Measurements from ENCODE around the gene GRB14.
"Not testable (repeated sequence)": the region's sequence is repeated elsewhere in the genome, so short reads cannot be mapped to it uniquely, and the experiment has no call there.

Gene GRB14

DNA sequence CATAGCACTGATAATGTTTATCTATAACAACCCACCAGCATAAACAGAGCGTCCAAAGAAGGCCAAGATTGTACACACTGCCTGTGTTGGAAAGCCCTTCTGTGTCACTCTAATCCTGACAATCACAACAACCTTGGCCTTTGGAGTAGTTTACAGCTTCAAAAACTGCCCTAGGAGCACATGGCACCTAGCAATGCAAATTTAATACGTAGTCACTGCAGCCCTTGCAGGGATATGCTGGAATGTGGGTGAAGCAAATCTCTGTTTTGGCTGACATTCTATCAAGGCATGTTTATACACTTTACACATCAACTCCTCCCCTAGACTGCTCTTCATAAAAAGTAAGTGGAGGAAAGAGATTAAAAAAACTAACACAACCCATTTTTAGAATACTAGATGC lies 66.8 kb downstream of the GRB14 start:
- no peak for DNase-seq

DNA sequence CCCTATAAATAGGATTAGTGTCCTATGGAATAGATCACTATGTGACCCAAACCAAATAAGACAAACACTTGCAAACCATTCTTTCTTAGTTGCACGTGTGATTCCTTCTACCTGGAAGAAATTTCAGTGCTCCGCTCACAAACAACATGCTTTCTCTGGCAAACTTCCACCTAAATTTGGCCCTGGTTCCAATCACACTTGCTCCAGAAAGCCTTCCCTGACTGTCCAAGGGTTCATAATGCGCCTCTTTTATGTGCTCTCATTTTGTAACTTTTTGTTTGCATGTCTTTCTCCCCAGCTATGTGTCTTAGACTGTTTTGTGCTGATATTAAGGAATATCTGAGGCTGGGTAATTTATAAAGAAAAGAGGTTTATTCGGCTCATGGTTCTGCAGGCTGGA lies 69.8 kb downstream of the GRB14 start:
- no peak for DNase-seq

DNA sequence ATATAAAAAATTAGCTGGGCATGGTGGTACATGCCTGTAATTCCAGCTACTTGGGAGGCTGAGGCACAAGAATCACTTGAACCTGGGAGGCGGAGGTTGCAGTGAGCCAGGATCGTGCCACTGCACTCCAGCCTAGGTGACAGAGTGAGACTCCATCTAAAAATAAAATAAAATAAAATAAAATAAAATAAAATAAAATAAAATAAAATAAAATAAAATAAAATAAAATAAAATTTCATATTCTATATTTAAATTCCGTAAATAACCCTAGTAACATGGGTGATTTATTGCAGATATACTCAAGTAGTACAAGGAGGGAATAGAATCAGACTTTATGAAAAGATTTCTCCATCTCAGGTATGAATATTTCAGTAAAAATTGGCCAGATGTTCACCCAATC lies 71.6 kb downstream of the GRB14 start:
- DNase-seq = not testable (repeated sequence)

DNA sequence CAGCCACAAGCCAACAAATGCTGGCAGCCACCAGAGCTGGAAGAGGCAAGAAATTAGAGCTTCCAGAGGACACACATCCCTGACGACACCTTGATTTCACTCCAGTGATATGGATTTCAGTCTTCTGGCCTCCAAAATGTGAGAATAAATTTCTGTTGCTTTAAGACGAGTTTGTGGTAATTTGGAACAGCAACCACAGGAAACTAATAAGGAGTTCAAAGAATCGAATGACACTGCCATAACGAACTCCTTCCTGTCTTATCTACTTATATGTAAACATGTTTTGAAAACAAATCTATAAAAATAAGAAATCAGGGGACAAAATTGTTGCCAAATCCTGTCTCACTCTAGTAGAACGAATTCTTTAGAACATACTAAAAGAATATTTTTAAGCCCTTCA lies 75.8 kb downstream of the GRB14 start:
- peak in 1 of 5 experiments; percentile 70 for DNase-seq

DNA sequence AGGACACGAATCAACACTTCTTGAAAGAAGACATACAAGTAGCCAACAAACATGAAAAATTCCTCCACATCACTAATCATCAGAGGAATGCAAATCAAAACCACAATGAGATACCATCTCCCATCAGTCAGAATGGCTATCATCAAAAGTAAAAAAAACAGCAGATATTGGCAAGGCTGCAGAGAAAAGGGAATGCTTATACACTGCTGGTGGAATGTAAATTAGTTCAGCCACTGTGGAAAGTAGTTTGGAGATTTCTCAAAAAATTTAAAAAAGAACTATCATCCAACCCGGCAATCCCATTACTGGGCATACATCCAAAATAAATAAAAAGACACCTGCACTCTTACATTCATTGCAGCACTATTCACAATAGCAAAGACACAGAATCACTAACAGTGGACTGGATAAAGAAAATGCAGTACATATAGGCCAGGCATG lies 78.7 kb downstream of the GRB14 start:
- no peak for DNase-seq

DNA sequence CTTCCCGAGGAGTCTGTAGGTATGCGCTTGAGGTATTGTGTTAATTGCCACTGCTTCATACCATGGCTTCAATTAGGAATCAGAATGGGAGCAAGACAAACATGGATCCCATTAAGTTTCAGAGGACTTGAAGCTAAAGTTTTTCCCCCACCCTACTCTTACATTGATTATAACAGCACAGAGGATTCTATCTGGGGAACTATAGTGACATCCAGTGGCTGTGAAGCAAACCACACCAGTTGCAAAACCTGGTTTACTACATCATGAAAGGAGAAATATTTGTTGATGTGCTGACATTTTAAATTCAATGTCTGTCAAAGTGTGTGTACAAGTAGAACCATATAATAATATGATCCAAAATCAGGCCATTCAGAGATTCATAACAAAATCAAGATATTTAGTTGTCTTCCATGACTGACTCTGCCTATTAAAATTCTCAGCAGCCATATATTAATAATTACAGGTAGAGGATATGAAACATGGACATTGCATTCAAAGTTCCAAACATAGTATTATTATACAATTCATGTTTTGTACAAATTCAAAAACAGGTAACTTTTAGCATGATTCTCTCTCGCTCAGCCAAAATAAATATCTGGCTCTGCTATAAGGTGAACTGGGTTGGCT lies 82.9 kb downstream of the GRB14 start:
- DNase-seq = peak in 1 of 5 experiments; percentile 35

DNA sequence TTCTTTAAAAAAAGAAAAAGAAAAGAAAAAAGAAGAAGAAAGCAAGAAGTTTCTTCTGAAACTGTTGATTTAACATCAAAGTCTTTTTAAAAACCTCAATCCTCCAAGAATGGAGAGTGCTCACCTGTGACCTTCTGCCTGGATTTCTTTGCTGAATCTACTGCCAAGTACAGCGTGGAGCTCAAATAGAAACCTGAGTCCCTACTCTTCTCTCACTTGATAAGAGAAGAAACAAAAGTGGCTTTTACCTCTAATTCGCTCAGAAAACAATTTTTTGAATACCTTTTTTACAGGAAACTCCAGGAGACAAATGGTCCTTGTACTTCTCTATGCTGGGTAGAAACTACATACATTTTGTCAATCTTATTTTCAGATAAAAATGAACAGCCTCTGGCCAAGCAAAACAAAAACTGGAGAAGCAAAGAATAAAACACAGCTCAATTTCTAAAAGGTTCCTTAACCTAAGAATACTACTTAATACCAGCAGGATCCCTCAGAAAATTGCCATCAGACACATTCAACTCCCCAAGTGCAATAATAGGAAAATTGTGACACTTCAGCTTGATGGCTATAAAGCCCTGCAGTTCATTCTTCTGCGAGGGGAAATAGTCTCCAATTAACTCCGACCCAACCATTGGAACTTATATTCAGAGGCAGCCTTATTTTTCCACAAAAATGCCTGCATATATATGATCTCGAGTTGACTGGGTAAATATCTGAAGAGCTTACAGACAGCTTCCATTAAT lies 85.8 kb downstream of the GRB14 start:
- DNase-seq = no peak

DNA sequence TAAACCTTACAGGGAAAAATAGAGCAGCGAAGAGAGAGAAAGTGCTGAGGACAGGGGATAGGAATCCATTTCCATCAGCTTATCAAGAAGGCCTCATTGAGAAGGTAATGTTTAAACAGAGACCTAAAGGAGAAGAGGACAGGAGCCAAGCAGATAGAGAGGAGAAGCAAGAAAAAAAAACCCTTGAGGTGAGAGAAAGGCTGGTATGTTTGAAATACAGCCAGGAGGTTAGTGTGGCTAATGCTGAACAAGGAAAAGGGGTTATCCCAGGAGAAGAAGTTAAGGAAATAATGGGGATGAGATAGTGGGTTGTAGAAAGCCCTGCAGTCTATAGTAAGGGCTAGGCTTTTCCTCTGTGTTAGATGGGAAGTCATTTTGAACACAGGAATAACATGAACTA lies 90.8 kb downstream of the GRB14 start:
- DNase-seq = no peak

DNA sequence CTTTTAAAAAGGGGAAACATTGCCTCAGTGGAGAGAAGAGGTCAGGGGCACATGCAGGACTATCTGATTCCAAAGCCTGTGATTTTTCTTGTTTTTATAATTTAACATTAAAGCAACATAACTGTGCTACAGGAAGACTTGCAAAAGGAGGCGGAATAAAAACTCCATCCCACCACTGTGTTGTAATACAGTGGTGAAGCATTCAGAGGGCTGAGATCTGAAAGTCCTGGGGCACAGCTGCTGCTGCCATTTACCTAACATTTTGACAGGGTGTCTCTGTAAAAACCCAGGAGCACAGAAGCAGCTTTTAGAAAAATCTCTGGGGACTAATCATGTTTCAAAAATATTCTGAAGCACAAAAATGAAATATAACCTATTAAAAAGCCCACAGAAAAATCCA lies 97.6 kb downstream of the GRB14 start:
- no peak for DNase-seq

DNA sequence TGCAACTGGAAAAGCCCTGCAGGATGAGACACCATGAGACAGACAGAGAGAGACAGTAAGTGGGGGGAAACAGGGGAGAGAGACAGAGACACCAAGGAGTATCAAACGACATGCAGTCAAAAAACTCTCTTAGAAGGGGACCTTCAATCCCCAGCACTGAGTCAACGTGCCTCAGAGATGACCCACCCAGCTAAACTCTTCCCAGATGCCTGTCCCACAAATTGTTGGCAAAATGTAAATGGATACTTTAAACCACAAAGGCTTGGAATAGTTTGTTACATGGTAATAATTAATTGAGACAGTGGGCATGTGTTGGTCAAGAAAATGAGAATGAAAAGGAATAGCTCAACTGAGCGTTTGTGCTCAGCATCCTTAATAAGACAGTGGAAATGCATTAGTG lies 98.3 kb downstream of the GRB14 start:
- no peak for DNase-seq

DNA sequence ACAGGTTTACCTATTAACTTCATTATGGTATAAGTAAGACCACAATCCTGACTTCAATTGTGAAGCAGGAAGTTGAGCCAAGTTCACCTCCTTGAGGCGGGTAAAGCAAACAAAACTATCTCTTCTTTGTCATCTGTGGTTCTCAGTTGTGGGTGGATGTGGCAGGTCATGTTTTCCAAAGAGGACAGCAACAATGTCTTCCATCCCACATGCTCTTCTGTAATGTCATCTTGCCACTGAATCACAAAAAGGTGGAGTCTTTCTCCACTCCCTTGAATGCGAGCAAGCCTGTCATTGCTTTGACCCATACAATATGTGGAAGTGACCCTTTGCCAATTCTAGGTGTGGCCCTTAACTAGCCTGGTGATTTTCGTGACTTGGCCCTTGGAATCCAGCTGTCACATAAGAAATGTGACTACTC lies 98.7 kb downstream of the GRB14 start:
- no peak for DNase-seq

DNA sequence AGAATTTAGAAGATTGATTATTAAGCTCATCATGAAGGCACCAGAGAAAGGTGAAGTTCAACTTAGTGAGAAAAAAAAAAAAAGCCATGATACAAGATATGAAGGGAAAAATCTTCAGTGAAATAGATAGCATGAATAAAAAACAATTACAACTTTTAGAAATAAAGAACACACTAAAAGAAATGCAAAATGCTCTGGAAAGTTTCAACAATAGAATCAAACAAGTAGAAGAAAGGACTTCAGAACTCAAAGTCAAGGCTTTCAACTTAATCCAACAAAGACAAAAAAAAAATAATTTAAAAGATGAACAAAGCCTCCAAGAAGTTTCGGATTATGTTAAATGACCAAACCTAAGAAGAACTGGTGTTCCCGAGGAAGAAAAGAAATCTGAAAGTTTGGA lies 105.5 kb downstream of the GRB14 start:
- DNase-seq = no peak

DNA sequence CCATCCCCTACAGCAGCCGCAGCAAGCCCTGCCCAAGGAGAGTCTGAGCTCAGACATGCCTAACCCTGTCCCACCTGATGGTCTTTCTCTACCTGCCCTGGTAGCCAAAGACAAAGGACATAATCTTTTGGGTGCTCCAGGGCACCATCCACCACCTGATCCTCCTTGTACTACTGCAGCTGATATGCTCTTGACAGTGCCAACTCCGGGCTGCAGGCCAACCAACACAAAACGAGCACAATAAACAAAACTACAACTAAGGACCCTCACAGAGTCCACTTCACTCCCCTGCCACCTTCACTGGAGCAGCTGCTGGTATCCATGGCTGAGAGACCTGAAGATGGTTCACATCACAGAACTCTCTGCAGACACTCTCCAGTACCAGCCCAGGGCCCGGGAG lies 106.3 kb downstream of the GRB14 start:
- DNase-seq = no peak

DNA sequence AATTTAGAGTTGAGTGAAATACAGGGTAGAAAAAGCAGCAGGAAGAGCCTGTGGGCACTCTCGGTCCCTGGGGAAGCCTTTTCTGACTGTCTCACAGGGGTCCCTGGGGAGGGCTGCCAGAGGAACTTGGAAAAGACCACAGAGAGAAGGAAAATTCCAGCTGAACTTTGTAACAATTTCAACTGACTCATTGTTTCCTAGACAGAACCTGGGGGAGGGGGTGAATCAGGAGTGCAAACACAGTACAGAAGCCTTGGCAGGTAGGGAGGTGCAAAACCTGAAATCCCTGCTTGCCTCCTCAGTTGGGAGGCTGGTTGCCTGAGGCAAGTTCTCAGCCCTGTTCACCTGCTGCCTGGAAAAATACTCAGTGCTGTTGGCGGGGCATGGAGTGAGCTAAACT lies 106.8 kb downstream of the GRB14 start:
- no peak for DNase-seq

DNA sequence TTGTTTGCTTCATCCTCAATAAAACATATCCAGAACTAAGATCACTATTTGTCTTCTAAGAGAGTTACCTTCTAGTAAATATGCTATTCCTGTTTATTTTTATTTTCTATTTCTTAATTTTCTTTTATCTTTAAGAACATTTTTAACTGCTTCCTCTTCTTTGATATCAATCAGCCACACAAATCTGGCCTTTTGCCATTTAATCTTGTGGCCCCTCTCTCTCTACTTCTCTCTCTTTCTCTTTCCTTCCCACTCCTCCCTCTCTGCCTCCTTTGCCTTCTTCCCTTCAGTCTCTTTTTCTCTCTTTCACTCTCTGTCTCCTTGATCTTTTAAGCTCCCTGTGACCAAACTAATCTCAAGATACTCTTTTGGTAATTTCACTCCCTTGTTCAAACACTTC lies 108.4 kb downstream of the GRB14 start:
- no peak for DNase-seq

DNA sequence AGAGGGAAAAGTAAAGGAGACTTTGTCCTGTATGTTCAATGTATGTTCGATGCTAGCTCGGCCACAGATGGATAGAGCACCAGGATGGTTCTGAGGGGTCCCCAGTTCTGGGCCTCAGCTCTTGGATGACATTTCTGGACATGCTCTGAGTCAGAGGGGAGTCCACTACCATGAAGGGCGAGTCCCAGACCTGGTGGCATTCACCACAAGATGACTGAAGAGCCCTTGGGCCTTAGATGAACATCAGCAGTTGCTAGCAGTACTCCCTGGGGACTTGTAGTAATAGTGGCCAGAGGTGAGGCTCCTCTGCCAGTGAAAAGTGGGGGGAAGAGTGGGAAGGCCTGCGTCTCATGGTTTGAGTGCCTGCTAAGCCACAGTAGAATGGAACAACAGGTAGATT lies 109.5 kb downstream of the GRB14 start:
- no peak for DNase-seq

DNA sequence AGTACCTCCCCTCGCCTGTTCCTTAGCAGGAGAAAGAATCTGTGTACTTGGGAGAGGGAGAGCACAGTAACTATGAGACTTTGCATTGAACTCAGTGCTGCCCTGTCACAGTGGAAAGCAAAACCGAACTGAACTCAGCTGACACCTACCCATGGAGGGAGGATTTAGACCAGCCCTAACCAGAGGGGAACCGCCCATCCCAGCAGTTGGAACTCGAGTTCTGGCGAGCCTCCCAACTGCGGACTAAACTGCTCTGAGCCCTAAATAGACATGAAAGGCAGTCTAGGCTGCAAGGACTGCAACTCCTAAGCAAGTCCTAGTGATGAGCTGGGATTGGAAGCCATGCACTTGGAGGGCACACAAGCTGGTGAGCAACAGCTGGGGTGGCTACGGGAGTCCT lies 110.4 kb downstream of the GRB14 start:
- DNase-seq = no peak

DNA sequence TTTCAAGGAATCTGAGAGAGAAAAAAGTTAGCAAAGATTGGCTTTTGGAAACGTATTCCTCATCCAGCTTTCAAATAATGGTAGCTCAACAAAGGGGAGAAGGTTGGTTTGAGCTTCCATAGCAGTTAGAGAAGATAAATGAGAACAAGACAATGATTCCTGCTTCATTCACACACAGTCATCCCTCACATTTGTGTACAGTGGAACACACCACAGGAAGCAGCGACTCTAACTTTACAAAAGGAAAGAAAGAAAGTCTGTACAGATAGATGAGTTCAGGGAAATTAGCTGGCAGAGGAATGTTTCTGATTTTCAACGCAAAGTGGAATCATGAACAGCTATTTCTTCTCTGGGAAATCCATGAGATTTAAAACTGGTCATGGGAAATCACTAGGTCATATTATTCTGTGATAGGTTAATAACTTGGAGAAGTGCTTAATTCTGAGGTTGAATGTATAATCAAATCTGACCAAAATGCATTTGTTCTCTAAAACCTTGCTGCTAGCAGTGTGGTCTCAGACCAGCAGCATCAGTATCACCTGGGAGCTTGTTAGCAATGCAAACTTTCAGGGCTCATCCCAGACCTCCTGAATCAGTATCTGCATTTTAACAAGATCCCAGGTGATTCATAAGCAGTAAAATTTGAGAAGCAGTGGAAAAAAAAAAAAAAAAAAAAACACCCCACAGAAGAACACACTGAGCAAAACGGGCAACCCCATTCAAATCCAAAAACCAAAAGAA lies 112.0 kb downstream of the GRB14 start:
- no peak for DNase-seq

DNA sequence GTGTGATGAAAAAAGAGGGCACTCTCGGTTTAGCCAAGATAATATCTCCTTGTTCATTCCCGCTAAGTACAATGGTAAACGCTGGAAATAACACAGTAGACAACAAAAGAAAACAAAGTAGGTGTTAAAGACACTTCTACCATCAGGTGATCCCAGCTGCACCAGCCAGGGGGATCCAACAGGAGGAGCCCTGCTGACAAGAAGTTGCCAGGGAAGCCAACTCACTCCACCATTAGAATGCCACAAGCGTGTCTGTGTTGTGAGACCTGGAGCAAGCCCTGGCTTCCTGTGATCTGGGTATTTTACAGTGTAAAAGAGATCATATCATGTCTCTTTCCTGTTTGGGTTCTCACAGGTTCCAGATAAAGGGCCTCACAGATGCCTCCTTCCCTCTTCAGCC lies 117.0 kb downstream of the GRB14 start:
- peak in 1 of 5 experiments; percentile 6 for DNase-seq

DNA sequence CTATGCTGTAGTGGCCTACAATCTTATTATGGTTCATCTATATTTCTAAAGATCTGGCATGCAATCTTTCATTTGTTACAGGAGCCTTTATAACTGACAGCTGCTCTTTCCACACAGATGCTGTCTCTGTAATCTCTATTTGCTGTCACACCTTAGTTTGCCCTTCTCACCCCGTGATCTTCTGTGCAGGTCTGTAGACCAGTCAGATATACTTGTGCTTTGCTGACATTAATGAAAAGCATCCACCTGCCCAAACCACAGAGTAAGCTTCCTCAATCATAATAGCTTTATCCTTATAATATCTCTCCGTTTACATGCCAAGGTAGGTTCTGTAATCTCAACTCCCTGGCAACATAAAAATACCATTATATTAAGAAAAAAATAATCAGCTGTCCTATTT lies 122.4 kb downstream of the GRB14 start:
- no peak for DNase-seq

DNA sequence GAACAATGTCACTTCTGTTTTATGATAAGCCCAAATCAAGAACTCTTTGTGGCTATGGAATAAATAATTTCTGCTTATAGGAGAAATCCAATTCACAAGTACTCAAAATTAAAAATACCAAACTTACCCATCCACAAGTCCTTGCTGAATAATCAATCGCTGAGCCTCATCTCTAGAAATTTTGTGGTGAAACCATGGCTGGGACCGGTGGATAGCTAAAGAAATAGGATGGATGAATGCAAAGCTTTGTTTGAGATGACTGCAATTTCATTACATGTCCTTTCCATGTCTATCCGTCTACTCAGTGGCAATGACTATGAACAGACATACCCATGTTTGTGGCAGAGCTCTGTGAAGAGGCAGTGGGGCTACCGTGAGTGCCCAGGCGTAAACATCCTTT lies 124.4 kb downstream of the GRB14 start:
- no peak for DNase-seq

DNA sequence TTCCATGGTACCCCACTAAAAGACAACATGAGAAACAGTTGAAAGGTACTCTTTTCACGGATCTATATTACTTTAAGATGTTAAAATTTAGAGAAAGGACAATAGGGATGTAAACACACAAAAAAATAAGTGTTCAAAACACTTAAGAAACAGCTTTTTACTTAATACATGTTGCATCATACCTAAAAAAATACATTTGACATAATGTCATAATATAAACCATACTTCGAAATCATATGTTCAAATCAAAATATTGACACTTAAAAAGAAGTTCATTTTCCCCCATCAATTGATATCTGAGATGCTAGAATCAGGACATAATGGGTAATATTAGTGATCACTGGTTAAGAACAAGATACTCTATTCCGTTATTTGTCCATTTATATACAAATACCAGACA lies 124.9 kb downstream of the GRB14 start:
- DNase-seq = no peak

DNA sequence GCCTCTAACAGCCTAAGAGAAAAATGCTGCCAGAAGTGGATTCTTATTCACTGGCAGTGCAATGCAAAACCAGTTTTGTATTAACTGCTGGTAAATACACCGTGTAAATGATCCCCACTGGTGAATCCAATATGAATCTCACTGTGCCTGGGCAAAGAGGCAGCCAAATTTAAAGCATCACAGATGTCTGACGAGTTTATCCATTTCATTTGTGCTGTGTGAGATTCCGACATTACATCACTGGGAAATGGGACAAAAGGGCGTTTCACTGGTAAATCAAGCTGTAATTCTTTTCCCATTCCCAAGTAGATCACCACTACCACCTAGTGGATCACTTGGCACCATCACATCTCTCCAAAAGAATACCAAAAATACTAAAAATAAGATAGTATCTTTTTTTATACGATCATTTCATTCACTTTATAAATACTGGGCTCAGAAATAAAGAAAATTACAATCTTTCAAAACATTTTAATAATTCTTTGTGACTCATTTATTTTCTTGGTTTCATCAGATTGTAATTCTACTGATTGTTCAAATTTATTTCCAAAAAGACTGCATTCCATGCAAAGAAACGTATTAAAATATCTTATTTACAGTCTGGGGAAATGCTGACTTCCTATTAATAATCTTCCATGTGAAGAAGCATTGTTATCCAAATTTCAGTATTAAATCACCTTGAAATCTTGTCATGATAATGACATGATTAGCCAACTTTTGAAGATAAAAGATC lies 125.6 kb downstream of the GRB14 start:
- no peak for DNase-seq
